ENCODE measurements around the gene RAD51AP1.

Gene RAD51AP1

GRCh38 chr12:4538207-4539160 is at the start of gene RAD51AP1:
Gene RAD51AP1, plus strand, starts transcription at chr12:4538890. Its CDS starts 50 bp downstream, at chr12:4538940.
- no peak for TF ChIP-seq CTCF (IDR thresholded peaks at IDR 0.05)

- no peak for TF ChIP-seq CTCF (IDR thresholded peaks at IDR 0.05)
These were observed 49.1 kb upstream of the RAD51AP1 start for GRCh38 chr12:4489556-4489955.

- no peak for TF ChIP-seq CTCF (IDR thresholded peaks at IDR 0.05)
These were observed 47.7 kb upstream of the RAD51AP1 start for GRCh38 chr12:4490973-4491372.

- no peak for TF ChIP-seq CTCF (IDR thresholded peaks at IDR 0.05)
These were observed 42.4 kb upstream of the RAD51AP1 start for GRCh38 chr12:4496145-4496838.

- no peak for TF ChIP-seq CTCF (IDR thresholded peaks at IDR 0.05)
These were observed 39.5 kb upstream of the RAD51AP1 start for GRCh38 chr12:4499186-4499585.

GRCh38 chr12:4505376-4505986 is 33.2 kb upstream of the RAD51AP1 start:
- TF ChIP-seq CTCF (IDR thresholded peaks at IDR 0.05) = no peak

- TF ChIP-seq CTCF (IDR thresholded peaks at IDR 0.05) = no peak
These were observed 32.3 kb upstream of the RAD51AP1 start for GRCh38 chr12:4506430-4506829.

All from LNCAP (cell line).